Measurements from ENCODE around the gene ATP2B2. TPM values are rescaled to one million over a fixed set of nuclear protein-coding genes. Genes with fewer than 3 reads are reported as not detected.

The ATP2B2 gene
- total and polyA plus RNA-seq, 2 of the 8 experiments (the other 6 are each of a cell fraction or from before 2014, with no cell fraction given) = 0.14 to 1.2 TPM

DNA sequence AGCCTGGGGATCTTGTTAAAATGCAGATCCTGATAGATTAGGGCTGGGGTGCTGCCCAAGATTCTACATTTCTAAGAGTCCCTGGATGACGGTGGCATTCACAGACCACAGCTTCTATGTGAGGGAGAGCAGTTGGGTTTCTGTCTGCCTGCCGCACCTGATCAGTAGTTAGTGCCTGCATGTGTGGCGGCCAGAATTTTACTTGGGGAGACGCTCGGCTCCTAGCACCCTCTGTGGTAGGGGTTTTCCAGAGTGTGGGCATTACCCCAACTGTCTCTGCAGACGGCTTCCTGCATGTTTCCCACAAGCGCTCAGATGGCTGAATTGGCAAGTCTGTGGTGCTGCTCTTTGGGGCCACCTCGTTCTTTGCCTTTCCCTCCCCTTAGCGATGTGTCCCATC, 220.9 kb downstream of the ATP2B2 start:
- CTCF ChIA-PET (ENCODE audit: partially characterized antibody) = interaction anchor here (1.5 to 2.2 kb wide), 2 partner anchors 10 to 12 kb away, joined by 4 to 9 read pairs; no protein-coding TSS in a partner anchor
- FAIRE-seq (no peak), DNase-seq (ENCODE audit: low read depth in 1 of 2, low spot score in 2 of 2) (no peak)
- Histone ChIP-seq H4K8ac (ENCODE audit: extremely low read depth, insufficient read depth, low read length) (0 out of 2 replicates have a peak overlapping the region, but pooled peaks have one; percentile 1), H3K79me2 (ENCODE audit: control insufficient read depth in 1 of 2, insufficient read depth in 2 of 2, low read length in 2 of 2) (no peaks in the 10 kb centered on the region), H3K4ac (replicated peaks; ENCODE audit: insufficient read length, low read depth, low read length) (no peak overlapping the region), H2BK5ac (ENCODE audit: low read depth, low read length) (peak overlapping the region; percentile 1; the same call in 1 of the 2 replicates), H2BK20ac (ENCODE audit: low read length) (no peak overlapping the region), H4K91ac (replicated peaks; ENCODE audit: insufficient read length, low read length) (no peak overlapping the region), H3K4me1 (replicated peaks in 1 of 4; ENCODE audit: control insufficient read depth in 3 of 4, insufficient read depth in 4 of 4, low read length in 3 of 4) (peaks cover 0 to 7% (median 4%) of the 10 kb centered on the region in 4 experiments; a peak in 5 of 7 replicates), H3K36me3 (ENCODE audit: control insufficient read depth in 2 of 4, insufficient read depth in 4 of 4, low read length in 3 of 4) (peaks cover 4 to 19% (median 14%) of the 10 kb centered on the region in 4 experiments), H2BK120ac (replicated peaks; ENCODE audit: low read depth, low read length) (no peak overlapping the region), H3K4me3 (ENCODE audit: extremely low read depth in 1 of 4, insufficient read depth in 2 of 4, low read depth in 3 of 4, low read length in 4 of 4) (no peak overlapping the region), H3K4me2 (ENCODE audit: insufficient read depth in 1 of 2, low read depth in 2 of 2, low read length in 2 of 2) (no peak overlapping the region), H3K27ac (ENCODE audit: low read depth, low read length) (no peak overlapping the region), H2AK5ac (ENCODE audit: low read depth, low read length) (no peak overlapping the region), H3K56ac (replicated peaks; ENCODE audit: insufficient read length, low read depth, low read length) (no peak overlapping the region), H2AFZ (ENCODE audit: low read length) (no peak overlapping the region), H3K9me3 (ENCODE audit: insufficient read depth in 2 of 2, low read depth in 1 of 2, low read length in 1 of 2) (no peaks in the 10 kb centered on the region), H2BK12ac (ENCODE audit: low read depth, low read length) (no peak overlapping the region), H4K20me1 (replicated peaks in 1 of 2; ENCODE audit: control insufficient read depth in 1 of 2, insufficient read depth in 2 of 2, low read length in 2 of 2) (peaks cover 0 to 3% of the 10 kb centered on the region in 2 experiments), H3K23ac (ENCODE audit: insufficient read length) (no peak overlapping the region), H4K5ac (ENCODE audit: insufficient read length, low read depth, low read length) (no peak overlapping the region), H3K9ac (replicated peaks in 1 of 4; ENCODE audit: extremely low read depth in 1 of 4, low read depth in 3 of 4, low read length in 3 of 4) (peak overlapping the region in 1 of 4 experiments; percentile 27; a peak in 1 of 7 replicates), H3K27me3 (replicated peaks in 1 of 4; ENCODE audit: control insufficient read depth in 3 of 4, extremely low read depth in 1 of 4, insufficient read depth in 3 of 4, low read length in 3 of 4) (no peaks in the 10 kb centered on the region), H3K23me2 (ENCODE audit: low read depth, low read length) (no peaks in the 10 kb centered on the region), H2BK15ac (ENCODE audit: low read length) (no peak overlapping the region), H3K14ac (ENCODE audit: insufficient read length) (no peak overlapping the region), H3K79me1 (ENCODE audit: low read depth, low read length) (no peaks in the 10 kb centered on the region), H3K18ac (ENCODE audit: extremely low read depth, low read length) (no peak overlapping the region)
- 87% methylated on average over 9 of the region's 9 CpGs; no CpG with 5 or more reads in 1 of the 2 experiments for WGBS, 2 experiments (ENCODE audit: extremely low coverage in 1 of 2, insufficient coverage in 1 of 2, insufficient read length in 1 of 2, insufficient replicate concordance in 2 of 2, low coverage in 1 of 2, low lambda C conversion rate in 2 of 2, missing lambda C conversion rate in 1 of 2)
- POLR2A ChIA-PET (ENCODE audit: partially characterized antibody) = interaction anchor here (1.1 kb wide), 1 partner anchor 28 kb away, joined by 3 read pairs; no protein-coding TSS in a partner anchor
- no peak for TF ChIP-seq ZNF274 (IDR thresholded peaks at IDR 0.05; ENCODE audit: borderline replicate concordance, extremely low read depth, low read length)
- no peak for TF ChIP-seq TEAD4 (IDR thresholded peaks at IDR 0.05; ENCODE audit: low read depth, low read length)
- TF ChIP-seq TAF1 (IDR thresholded peaks at IDR 0.05; ENCODE audit: low read depth, low read length) = no peak
- no peak for TF ChIP-seq RBBP5 (IDR thresholded peaks at IDR 0.05; ENCODE audit: borderline replicate concordance, low read depth, low read length)
- no peak for TF ChIP-seq CTCF (IDR thresholded peaks at IDR 0.05; ENCODE audit: control extremely low read depth in 1 of 3, insufficient read depth in 1 of 3, low read depth in 1 of 3, low read length in 3 of 3)
- no peak for TF ChIP-seq SIN3A (conservative IDR thresholded peaks at IDR 0.05 in 1 of 2, IDR thresholded peaks at IDR 0.05 in 1 of 2; ENCODE audit: low read depth in 1 of 2, low read length in 2 of 2)
- no peak for TF ChIP-seq HDAC6 (IDR thresholded peaks at IDR 0.05; ENCODE audit: low read depth, low read length)
- no peak for TF ChIP-seq KDM4A (IDR thresholded peaks at IDR 0.05; ENCODE audit: low read depth, low read length, severe bottlenecking)
- TF ChIP-seq CTBP2 (IDR thresholded peaks at IDR 0.05; ENCODE audit: borderline replicate concordance, insufficient read depth, insufficient read length, low read length) = no peak
- TF ChIP-seq HDAC2 (IDR thresholded peaks at IDR 0.05; ENCODE audit: borderline replicate concordance in 1 of 2, low read depth in 2 of 2, low read length in 2 of 2) = no peak

Measured in H1 (cell line).